Measurements from ENCODE around the gene STAT5A.

- TF ChIP-seq CTCF (IDR thresholded peaks at IDR 0.05; ENCODE audit: poor library complexity, severe bottlenecking) (no peak), POLR2AphosphoS5 (IDR thresholded peaks at IDR 0.05) (no peak)
These were observed 46.4 kb upstream of the STAT5A start for GRCh38 chr17:42241871-42242270.
